ENCODE measurements around the gene NFAM1. TPM values are rescaled to one million over a fixed set of nuclear protein-coding genes. Genes with fewer than 3 reads are reported as not detected.

The NFAM1 gene
- total and polyA plus RNA-seq, 2 donors (not counting 3 experiments of a cell fraction or from before 2014, with no cell fraction given): not detected

GRCh38 chr22:42358643-42359558 lies 73.3 kb downstream of the NFAM1 start:
- H3K9me1 ChIP-seq (replicated peaks; ENCODE audit: control insufficient read depth, extremely low read depth, insufficient read depth, low read length): no peaks in the 10 kb centered on the region
- intact Hi-C loops (cut with micrococcal nuclease) (no loop called here), dilution Hi-C loops (cut with MboI; ENCODE audit: extremely low pct_ligation_motif_present, low sequenced_read_pairs) (no loop called here)
- FAIRE-seq (no peak), DNase-seq (ENCODE audit: low read depth, low spot score) (no peak)
- no peak overlapping the region for H3K4me2 ChIP-seq (ENCODE audit: insufficient read depth, low read length)
- TF ChIP-seq POLR2A (IDR thresholded peaks at IDR 0.05; ENCODE audit: low read depth, low read length) (no peak), MYC (IDR thresholded peaks at IDR 0.05; ENCODE audit: low read depth, low read length) (no peak), EZH2 (IDR thresholded peaks at IDR 0.05; ENCODE audit: borderline replicate concordance, low read depth, low read length, severe bottlenecking) (no peak), CTCF (IDR thresholded peaks at IDR 0.05; ENCODE audit: extremely low read depth in 1 of 2, insufficient read depth in 1 of 2, low read depth in 1 of 2, low read length in 2 of 2) (no peak), JUN (IDR thresholded peaks at IDR 0.05; ENCODE audit: borderline replicate concordance, insufficient read depth, insufficient read length, low read depth) (no peak), POLR2AphosphoS5 (IDR thresholded peaks at IDR 0.05; ENCODE audit: insufficient read depth, low read depth, low read length) (no peak), FOS (IDR thresholded peaks at IDR 0.05; ENCODE audit: borderline replicate concordance, insufficient read depth, low read length) (no peak), GATA2 (IDR thresholded peaks at IDR 0.05; ENCODE audit: insufficient read depth, insufficient read length, low read depth, low read length) (no peak), MAX (IDR thresholded peaks at IDR 0.05; ENCODE audit: insufficient read depth, insufficient read length) (no peak)
- no peaks in the 10 kb centered on the region for H3K79me2 ChIP-seq (ENCODE audit: control insufficient read depth, insufficient read depth, low read length)
- H4K20me1 ChIP-seq (replicated peaks; ENCODE audit: control insufficient read depth, extremely low read depth, insufficient read depth, low read length): no peaks in the 10 kb centered on the region
- no peaks in the 10 kb centered on the region for H3K9me3 ChIP-seq (replicated peaks; ENCODE audit: control insufficient read depth, insufficient read depth, low read length)
- ChIA-PET POLR2A (no interaction called here), CTCF (interaction anchor here (1.1 kb wide), 1 partner anchor 17 kb away, joined by 3 read pairs; no protein-coding TSS in a partner anchor)
- no peak overlapping the region for H2AFZ ChIP-seq (ENCODE audit: low read depth, low read length)
- no peak overlapping the region for H3K9ac ChIP-seq (replicated peaks; ENCODE audit: extremely low read depth, insufficient read depth, low read length)
- no peak overlapping the region for H3K4me3 ChIP-seq (replicated peaks in 1 of 3; ENCODE audit: insufficient read depth in 1 of 3, low read depth in 1 of 3, low read length in 3 of 3)
- no peak overlapping the region for H3K27ac ChIP-seq (ENCODE audit: insufficient read depth, low read depth, low read length)
- no TSS peak for BruUV-seq (replicated peaks)
- H3K27me3 ChIP-seq (ENCODE audit: control insufficient read depth in 2 of 2, insufficient read depth in 2 of 2, low read length in 2 of 2): peaks cover 2 to 4% of the 10 kb centered on the region in 2 experiments
- H3K4me1 ChIP-seq (ENCODE audit: control insufficient read depth, extremely low read depth, insufficient read depth, low read length): no peaks in the 10 kb centered on the region
- no peaks in the 10 kb centered on the region for H3K36me3 ChIP-seq (ENCODE audit: control insufficient read depth in 2 of 2, extremely low read depth in 1 of 2, insufficient read depth in 2 of 2, low read length in 2 of 2)

All from endothelial cell of umbilical vein (primary cell).